ENCODE data around the gene KDM4B.

KDM4B gene

GRCh38 chr19:5122671-5123409 lies 153.9 kb downstream of the KDM4B start:
- TF ChIP-seq, protein P1, sequence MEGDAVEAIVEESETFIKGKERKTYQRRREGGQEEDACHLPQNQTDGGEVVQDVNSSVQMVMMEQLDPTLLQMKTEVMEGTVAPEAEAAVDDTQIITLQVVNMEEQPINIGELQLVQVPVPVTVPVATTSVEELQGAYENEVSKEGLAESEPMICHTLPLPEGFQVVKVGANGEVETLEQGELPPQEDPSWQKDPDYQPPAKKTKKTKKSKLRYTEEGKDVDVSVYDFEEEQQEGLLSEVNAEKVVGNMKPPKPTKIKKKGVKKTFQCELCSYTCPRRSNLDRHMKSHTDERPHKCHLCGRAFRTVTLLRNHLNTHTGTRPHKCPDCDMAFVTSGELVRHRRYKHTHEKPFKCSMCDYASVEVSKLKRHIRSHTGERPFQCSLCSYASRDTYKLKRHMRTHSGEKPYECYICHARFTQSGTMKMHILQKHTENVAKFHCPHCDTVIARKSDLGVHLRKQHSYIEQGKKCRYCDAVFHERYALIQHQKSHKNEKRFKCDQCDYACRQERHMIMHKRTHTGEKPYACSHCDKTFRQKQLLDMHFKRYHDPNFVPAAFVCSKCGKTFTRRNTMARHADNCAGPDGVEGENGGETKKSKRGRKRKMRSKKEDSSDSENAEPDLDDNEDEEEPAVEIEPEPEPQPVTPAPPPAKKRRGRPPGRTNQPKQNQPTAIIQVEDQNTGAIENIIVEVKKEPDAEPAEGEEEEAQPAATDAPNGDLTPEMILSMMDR (IDR thresholded peaks at IDR 0.05; ENCODE audit: low read depth, low read length): no peak
- no peak overlapping the region for H3K4me3 ChIP-seq (ENCODE audit: low read depth, low read length)

- H3K4me3 ChIP-seq (ENCODE audit: low read depth, low read length): no peak overlapping the region
Observed at GRCh38 chr19:5123646-5124045, 154.7 kb downstream of the KDM4B start.

DNA sequence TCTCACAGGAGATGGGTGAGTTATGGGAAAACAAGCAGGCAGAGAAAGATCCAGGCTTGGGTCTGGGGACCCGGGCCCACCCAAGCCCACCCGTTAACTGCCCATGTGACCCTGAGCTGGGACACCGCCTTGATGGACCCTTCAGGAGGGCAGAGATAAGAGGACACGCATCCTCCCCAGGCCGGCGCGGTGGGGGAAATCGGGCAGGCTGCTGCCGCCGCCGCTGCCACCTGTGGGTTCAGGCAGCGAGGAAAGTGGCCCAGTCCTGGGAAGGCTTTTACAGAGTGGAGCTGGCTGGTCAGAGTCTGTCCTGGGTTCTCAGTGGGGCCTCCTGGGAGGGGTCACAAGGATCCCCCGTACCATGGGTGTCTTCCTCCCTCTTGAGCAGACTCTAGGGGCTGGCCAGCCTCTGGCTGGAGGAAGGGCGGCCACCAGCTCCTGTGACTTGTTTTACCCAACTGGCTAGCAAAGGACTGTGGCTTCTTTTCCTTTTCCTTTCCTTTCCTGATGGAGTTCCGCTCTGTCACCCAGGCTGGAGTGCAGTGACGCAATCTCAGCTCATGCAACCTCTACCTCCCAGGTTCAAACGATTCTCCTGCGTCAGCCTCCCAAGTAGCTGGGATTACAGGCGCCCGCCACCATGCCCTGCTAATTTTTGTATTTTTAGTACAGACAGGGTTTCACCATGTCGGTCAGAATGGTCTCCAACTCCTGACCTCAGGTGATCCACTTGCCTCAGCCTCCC lies 155.4 kb downstream of the KDM4B start:
- no peak overlapping the region for H3K4me3 ChIP-seq (ENCODE audit: low read depth, low read length)
- TF ChIP-seq, protein P1 (IDR thresholded peaks at IDR 0.05; ENCODE audit: low read depth, low read length): no peak

More at GRCh38 chr19:5123646-5124045, 154.7 kb downstream of the KDM4B start:
- TF ChIP-seq, protein P1 (IDR thresholded peaks at IDR 0.05; ENCODE audit: low read depth, low read length): no peak

DNA sequence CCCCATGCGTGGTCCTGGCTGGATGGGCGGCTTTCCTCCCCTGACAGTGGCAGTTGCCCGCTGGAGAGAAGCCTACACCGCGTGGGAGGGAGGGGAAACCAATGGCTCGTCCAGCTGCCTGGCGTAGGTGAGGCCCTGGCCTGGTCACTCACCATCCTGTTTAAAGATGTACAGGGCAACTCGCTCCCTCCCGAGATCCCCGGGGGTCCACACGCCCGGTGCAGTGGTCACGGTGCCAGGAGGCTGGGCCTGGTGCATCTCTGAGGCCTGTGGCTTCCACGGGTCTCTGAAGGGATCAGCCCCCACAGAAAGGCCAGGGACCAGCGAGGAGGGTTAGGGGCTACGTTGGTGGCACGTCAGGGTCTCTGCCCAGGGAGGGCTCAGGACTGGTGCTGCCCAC lies 156.5 kb downstream of the KDM4B start:
- TF ChIP-seq, protein P1 (IDR thresholded peaks at IDR 0.05; ENCODE audit: low read depth, low read length): no peak
- no peak overlapping the region for H3K4me3 ChIP-seq (ENCODE audit: low read depth, low read length)

- TF ChIP-seq, protein P1 (IDR thresholded peaks at IDR 0.05; ENCODE audit: low read depth, low read length): no peak
- H3K4me3 ChIP-seq (ENCODE audit: low read depth, low read length): no peak overlapping the region
Observed at GRCh38 chr19:5125797-5126497, 157.0 kb downstream of the KDM4B start.

DNA sequence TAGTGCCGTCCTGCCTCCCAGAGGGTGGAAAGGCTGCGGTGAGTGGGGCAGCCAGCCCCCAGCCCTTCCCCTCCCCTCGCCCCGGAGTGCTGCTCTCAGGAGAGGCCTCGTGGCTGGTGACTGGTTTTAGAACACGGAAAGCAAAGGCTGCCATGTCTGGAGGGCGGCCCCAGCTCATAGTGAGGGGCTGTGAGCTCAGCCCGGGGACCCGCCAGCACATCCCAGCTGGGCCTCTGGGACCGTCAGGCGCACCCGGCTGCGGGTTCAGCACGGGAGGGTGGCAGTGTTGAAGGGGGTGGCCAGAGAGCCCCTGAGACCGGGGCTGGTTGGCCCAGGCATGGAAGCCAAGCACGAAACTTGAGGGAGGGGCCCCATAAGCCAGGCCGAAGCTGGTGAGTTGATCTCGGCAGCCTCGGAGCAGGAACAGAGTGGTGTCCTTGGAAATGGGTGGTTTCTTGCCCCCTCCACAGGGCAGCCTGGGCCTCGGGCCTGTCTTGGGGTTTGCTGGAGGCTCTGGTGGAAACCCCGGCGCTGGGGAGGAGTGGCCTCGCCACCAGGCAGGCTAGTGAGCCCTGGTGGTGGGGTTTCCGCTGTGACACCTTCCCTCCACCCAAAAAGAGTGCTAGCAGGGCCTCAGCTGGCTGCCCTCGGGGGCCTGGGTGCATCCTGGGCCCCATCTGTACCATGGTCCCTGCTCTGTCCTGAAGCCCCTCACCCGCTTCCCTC lies 157.7 kb downstream of the KDM4B start:
- TF ChIP-seq, protein P1 (IDR thresholded peaks at IDR 0.05; ENCODE audit: low read depth, low read length): no peak
- no peak overlapping the region for H3K4me3 ChIP-seq (ENCODE audit: low read depth, low read length)

Data from WI38 (cell line).